Stimulated activated CD8-positive, alpha-beta memory T cell treated with anti-CD3 and anti-CD28 coated beads, Interleukin-4, amount 100 ng/mL, for 4 hours (primary cell): ENCODE results near the gene HNRNPUL2.
"Not testable (repeated sequence)": the region's sequence is repeated elsewhere in the genome, so short reads cannot be mapped to it uniquely, and the experiment has no call there.

Source experiments
- DNase-seq, 2 donors: peaks; one replicate each; pipeline ENCODE4 v3.0.0-alpha.2; 2020; ENCODE audit warnings: low read depth in 2 of 2, low spot score in 1 of 2

The HNRNPUL2 gene

DNA sequence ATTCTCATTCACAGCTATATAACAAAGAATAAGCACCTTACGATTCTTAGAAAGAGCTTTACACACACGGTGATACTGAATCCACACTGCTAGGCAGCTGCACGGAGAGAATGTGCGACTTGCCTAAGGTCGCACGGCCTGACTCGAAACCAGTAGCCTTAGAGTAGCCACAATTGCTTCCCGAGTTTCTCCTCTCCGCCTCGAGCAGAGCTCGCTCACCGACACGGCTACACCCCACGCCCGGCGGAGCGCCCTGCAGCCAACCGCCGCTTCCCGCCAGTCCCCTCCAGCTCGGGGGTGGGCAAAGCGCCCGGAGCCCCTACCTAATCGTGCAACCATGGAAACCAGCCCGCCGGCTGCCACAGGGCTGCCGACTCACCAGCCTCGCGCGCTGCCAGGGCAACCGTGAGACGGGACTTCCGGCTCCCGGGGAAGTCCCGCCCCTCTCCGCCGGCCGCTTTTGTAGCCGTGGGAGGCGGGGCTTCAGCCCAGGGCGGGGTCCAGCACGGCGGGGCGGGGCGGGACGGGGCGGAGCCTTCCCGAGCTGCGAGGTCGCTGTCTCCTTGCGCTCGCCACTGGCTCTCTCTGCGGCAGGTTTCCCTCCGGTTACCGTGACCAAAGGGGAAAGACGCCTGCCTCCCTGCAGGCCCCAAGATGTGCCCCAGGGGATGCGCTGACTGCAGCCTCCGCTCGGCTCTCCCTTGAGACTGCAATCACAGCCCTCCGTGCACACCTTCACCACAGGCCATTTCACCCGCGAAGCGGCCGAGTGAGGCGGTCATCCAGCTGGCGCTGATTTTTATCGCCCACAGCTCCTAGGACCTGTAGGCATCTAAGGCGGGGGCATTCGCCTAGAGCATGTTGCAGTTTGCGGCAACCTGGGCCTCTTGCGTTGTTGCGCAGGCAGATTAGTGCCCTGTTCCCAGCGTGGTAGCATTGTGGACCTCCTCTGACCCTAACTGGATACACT is 21.1 kb downstream of the HNRNPUL2 start:
- DNase-seq: peak; percentile 86 to 90

DNA sequence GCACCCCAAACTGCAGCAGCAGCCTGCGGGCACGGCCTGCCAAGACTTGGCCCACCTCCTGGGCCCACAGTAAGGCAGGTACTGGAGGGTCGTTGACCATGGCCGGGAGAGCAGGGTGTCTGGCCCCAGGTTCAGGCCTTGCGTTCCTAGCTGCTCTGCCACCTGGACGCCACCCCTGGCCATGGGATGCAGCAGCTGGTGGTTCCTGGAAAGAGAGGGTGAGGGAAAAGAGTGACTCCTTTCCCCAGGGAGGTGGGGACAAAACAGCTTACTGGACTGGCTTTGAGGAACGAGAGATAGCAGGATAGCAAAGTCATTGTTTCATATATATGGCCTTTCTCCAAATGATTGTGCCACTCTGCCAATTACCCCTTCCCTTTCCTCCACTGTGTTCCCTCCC is 21.8 kb downstream of the HNRNPUL2 start:
- no peak for DNase-seq

DNA sequence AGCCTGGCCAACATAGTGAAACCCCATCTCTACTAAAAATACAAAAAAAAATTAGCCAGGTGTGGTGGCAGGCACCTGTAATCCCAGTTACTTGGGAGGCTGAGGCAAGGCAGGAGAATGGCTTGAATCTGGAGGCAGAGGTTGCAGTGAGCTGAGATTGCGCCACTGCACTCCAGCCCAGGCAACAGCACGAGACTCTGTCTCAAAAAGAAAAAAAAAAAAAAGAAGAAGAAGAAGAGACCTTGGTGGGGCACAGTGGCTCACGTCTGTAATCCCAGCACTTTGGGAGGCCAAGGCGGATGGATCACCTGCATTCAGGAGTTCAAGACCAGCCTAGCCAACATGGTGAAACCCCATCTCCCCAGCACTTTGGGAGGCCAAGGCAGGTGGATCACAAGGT is 23.3 kb downstream of the HNRNPUL2 start:
- not testable (repeated sequence) for DNase-seq

DNA sequence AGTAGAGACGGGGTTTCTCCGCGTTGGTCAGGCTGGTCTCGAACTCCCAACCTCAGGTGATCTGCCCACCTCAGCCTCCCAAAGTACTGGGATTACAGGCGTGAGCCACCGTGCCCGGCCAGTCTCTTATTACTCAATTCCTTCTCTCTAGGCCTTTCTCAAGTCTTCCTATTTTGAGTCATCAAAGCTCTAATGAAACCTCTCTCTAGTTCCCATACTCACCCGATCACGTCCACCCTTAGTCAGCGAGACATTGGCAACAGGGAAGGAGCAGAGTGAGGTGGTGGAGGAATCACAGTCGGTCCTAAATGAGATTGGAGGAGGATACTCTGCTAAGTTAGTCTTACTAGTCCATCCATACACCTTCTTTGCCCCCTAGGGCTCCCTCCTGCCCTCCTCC is 25.0 kb downstream of the HNRNPUL2 start:
- no peak for DNase-seq

DNA sequence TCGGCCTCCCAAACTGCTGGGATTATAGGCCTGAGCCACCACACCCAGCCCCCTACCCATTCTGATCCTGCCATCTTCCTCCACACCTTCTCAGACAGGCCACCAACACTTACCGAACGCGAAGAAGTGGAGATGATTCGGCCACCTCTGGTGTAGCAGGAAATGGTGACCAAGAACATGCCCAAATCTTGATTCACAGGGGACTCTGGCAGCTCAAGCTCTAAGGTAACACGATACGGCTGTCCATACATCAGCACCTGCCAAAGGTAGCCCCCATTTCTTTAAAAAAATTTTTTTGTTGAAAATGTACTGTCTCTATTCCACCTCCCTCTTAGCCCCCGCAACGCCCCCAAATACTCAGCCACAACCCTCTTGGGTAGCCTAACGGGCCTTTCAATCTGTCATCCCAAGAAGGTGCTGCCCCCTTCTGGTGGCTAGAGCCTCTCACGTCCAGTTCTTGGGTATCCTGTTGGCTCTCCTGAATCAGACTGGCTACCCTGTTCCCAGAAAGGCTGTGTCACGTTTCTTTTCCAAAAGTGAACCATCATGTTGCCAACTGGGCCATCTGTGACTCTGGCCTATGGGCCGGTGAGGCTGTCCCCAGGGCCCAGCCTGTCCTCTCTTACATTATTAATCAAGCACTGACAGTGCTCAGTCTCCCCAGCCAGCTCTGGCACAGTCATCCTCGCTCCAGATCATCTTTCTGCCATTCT is 32.6 kb downstream of the HNRNPUL2 start:
- peak; percentile 57 to 65 for DNase-seq

DNA sequence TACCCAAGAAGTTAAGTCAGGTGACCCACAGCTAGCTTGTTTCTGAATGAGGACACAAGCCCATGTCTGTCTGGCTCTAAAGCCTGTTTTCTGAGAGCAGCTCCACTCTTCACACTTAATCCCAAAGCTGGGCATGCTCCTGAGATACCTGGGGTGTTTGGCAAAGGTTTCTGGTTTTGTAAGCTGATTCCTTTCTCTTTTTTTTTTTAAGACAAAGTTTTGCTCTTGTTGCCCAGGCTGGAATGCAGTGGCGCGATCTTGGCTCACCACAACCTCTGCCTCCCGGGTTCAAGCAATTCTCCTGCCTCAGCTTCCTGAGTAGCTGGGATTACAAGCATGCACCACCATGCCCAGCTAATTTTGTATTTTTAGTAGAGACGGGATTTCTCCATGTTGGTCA is 33.6 kb downstream of the HNRNPUL2 start:
- not testable (repeated sequence) for DNase-seq

DNA sequence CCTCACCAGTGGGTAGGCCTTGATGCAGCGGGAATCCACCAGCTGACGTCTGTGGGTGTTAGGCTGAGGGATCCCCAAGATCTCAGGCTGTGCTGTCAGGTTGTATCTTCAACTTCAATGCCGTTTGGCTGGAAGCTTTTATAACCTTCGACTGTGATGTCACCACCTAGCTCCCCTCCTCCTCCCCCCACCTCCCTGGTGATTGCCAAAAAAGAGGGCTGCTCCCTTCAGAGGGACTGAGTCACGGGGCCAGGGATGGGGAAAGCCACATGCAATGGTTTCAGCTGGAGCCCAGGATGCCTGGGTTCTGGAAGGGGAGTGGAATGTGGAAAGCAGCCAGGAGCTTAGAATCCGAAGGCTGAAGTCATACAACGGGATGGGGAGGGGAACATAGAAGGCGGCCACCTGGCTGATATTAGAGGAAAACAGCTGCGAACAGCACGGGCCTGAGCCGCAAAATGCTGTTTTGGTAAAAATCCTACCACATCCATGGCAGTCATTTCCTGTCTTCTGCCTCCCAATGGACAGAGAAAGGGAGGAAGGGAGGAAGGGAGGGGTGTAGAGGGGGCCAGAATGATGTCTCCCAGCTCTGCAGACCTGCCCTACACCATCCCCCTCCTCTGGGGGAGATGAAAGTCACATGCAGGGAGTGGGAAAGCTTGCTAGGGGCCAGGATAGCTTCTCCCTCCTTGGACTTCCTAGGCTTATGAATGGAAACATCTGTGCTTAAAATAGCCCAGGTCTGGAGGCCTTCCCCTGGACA is 37.7 kb downstream of the HNRNPUL2 start, which contains the start of gene LRRN4CL:
Gene LRRN4CL, minus strand, starts transcription at position 110 of the 763 bp plus-strand sequence. CDS start 1,022 bp downstream, outside the sequence.
- no peak for DNase-seq

DNA sequence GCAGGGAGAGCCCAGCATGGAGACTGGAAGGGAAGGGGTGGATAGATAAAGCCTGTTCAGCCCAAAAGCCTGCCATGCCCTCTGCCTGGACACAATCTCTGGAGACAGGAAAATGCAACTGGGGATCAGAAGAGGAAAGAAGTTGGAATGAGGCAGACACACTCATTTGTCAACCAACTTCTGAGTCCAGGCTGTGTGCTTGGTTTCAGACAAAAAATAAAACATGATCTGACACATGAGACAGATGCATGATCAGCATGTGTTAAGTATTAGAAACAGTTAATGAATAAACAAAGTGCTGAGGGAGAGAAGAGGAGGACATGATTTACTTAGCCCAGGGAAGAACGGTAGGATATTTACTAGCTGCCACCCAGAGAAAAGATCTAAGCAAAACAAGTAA is 38.8 kb downstream of the HNRNPUL2 start:
- DNase-seq: no peak

DNA sequence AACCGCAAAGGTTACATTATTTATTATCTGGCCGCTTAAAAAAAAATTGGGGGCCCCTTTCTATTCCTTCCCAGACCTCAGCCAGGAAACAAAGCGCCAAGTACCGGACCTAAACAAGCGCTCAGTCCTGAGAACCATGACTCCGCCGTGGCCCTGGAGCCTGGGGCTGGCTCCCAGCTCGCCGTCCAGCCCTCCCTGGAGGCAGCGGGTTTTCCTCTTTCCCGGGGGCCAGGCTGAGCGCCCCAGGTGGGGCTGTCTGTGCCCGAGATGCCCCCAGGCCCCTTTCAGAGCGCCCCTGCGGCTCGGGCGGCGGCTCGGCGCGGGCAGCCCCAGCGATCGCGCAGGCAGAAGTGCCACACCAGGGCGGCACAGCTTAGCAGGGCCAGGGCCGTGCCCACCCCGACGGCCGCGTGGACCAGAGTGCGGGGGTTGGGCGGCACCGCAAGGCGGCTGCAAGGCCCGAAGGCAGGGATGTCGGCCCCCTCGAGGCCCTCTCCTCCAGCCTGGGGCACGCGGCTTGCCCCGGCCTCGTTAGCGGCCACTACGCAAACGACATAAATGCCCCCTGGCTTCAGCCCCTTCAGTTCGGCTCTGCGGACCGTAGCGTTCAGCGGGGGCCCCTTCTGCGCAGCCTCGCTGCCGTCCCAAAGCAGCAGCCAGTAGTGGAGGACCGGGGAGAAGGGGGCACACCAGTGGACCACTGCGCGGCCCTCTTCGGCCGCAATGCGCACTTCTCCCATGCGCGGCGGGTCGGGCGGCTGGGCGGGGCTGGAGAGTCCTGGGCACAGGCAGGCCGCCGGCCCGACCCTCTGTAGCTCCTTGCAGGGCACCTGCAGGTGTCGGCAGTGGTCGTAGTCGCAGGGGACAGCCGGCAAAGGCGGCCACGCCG is 39.5 kb downstream of the HNRNPUL2 start:
- DNase-seq: no peak

DNA sequence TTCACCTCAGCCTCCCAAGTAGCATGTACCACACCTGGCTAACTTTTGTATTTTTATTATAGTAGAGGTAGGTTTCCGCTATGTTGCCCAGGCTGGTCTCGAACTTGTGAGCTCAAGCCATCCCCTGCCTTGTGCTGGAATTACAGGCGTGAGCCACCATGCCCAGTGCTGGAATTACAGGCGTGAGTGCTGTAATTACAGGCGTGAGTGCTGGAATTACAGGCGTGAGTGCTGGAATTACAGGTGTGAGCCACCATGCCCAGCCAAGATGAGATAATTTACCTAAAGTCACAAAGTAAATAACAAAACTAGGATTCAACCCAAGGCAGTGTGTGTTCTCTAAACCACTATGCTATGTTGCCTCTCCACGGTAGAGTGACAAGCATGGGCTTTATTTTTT is 44.7 kb downstream of the HNRNPUL2 start:
- no peak for DNase-seq

DNA sequence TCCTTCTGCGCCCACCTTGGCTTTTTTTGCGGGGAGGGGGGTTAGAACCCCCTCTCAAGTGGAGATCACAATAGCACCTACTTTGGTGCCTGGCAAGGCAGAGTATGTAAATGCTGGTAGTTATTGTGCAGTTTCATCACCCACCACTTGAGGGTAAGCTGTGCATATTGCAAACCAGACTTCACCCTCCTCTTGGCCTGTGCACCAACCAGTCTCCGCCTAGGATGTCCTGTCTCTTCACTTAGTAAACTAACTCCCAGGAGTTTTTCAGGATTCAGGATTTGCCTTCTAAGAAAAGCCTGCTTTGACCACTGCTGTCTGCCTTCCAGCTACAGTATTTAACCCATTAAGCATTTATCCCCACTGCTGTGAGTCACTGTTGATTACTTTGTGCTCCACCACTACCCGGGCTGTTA is 46.4 kb downstream of the HNRNPUL2 start:
- no peak for DNase-seq

DNA sequence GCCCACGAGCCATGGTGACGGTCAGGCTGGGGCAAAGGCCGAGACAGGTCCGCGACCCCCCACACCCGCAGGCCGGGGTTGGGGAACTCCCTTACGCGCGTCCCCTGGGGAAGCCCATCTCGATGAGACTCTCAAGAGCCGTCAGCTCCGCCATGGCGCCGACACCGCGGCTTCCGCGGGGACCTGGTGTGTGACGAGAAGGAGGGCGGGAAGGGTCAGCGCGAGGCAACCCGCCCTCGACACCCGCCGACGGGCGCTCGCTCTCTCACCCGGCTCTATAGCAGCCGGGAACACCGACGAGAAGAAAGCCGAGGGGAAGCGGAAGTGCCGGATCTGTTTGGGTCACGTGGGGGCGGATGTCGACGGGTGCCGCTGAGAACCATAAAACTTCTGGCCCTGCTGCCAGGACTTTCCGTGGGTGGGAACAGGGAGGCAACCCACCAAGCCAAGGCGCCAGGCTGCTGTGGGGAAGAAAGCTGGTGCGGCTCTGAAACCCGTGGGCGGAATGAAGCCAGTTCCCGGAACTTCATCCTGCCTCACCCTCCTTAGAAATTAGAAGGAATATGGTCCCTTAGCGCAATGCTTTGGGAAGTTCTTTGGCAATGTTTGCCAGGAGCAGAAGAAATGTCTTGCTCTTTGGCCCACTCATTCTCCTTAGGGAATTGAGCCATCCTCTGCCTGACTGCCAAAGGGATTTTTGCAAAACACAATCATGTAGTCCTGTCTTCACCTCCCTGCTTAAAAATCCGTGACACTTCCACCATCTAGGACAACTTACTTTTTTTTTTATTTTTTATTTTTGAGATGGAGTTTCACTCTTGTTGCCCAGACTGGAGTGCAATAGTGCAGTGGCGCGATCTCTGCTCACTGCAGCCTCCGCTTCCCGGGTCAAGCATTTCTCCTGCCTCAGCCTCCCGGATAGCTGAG is 48.2 kb downstream of the HNRNPUL2 start, which contains the start of gene UBXN1:
Gene UBXN1, minus strand, starts transcription at position 304 of the 927 bp plus-strand sequence. Its CDS starts 150 bp downstream, at position 154.
- peak; percentile 75 to 79 for DNase-seq

DNA sequence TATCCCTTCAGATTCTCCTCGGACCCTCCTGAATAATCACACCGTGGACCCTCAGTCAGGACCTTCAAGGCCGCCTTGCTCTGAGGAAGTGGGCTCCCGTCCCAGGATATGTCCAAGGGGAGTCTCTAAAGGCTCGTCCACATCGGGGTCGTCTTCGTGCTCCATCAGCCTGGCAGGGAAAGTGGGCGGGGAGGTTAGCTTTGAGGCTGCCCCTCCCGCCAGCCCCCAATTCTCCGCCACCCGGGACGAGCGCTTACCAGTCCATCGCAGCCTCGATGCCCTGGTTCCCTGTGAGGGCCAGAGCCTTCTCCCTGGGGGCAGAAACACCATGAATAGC is 48.9 kb downstream of the HNRNPUL2 start:
- DNase-seq: no peak

DNA sequence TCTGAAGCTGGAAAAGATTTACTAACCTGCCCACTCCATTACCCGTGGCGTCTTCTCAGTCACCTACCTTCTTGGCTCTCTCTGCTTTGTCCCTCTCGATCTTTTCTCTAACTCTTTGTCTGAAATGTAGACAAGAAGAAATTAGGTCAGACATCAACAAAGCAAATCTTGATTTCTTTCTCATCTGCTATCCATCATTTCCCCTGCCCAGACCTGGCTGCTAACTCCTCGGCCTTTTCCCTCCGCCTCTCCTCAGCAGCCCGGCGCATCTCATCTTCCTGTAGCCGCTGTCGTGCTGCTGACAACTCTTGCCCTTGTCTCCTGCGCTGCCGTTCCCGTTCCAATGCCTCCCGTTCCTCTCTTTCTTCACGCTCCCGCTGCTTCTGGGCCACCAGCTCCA is 49.5 kb downstream of the HNRNPUL2 start:
- no peak for DNase-seq

DNA sequence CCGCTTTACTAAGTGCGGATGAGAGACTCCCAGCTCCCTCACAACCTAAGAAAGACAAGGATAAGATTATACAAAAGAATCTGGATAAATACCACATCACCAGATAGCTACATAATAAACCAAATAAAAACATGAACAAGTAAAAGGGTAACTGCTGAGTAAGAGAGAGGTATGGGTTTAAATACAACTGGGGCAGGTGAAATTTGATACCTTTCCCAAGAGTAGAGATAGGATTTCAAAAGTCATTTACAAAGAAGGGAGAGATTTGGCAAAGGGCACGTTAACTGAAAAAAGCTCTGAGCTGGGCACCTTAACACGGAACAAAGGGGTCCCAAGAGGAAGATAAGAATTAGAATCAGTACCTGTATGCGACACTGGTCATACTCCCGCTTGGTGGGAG is 50.1 kb downstream of the HNRNPUL2 start:
- DNase-seq: no peak

DNA sequence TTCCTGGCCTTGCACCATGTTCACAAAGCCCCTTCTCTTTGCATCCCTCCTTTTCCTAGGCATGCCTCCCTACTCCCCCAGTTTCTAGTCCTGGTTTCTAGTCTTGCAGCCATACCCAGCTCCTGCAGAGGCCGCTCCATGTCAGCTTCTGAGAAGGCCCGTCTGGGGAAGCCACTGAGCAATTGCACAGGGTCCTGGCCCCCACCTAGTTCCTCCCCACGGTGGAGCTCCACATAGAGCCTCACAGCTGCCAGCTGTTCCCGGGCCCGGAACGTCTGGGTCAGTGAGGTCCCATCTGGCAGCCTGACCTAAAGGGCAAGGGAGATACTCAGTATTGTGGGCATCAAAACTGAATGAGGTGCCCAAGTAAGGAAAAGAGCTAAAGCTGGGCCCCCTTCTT is 50.6 kb downstream of the HNRNPUL2 start:
- DNase-seq: no peak

DNA sequence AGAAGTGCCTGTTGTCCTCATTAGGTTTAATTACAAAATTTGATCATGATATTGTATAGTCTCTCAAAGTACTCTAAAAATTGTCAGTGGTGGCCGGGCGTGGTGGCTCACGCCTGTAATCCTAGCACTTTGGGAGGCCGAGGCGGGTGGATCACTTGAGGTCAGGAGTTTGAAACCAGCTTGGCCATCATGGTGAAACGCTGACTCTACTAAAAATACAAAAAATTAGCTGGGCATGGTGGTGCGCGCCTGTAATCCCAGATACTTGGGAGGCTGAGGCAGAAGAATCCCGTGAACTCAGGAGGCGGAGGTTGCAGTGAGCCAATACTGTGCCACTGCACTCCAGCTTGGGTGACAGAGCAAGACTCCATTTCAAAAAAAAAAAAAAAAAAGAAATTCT is 51.8 kb downstream of the HNRNPUL2 start:
- not testable (repeated sequence) for DNase-seq

DNA sequence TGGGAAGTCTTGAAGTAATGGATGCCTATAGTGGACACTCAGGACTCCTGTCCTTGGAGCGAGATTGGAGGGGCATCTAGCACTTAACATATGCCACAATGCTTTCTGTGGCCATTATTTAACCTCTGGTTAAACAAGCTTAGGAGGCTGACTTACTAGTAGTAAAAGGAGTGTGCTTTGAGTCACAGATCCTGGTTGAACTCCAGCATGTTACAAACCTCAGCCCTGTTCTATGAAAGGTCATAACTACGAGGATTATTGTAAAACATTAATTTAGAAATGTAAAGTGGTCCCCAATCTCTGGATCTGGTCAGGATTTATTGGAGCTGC is 54.1 kb downstream of the HNRNPUL2 start:
- no peak for DNase-seq

DNA sequence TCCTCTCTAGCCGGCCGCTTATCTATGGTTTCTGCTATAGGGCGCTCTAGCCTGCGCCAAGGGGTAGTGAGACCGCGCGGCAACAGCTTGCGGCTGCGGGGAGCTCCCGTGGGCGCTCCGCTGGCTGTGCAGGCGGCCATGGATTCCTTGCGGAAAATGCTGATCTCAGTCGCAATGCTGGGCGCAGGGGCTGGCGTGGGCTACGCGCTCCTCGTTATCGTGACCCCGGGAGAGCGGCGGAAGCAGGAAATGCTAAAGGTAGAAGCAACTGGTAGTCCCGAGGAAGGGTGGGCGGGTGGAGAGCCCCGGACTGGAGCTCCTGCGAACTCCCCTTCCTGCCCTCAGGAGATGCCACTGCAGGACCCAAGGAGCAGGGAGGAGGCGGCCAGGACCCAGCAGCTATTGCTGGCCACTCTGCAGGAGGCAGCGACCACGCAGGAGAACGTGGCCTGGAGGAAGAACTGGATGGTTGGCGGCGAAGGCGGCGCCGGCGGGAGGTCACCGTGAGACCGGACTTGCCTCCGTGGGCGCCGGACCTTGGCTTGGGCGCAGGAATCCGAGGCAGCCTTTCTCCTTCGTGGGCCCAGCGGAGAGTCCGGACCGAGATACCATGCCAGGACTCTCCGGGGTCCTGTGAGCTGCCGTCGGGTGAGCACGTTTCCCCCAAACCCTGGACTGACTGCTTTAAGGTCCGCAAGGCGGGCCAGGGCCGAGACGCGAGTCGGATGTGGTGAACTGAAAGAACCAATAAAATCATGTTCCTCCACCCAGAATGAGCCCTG is 55.5 kb downstream of the HNRNPUL2 start, which contains the start of the genes LBHD1 and UQCC3:
Gene LBHD1, minus strand, starts transcription at position 660 of the 782 bp plus-strand sequence. CDS start 2,236 bp downstream, outside the sequence.
Gene UQCC3, plus strand, starts transcription at position 66 of the 782 bp plus-strand sequence. Its CDS starts 73 bp downstream, at position 139.
- DNase-seq: peak; percentile 53 to 67
